PC-3 (cell line): ENCODE results near the gene CDRT4. TPM values are rescaled to one million over a fixed set of nuclear protein-coding genes. Genes with fewer than 3 reads are reported as not detected.
A peak's percentile ranks its signal among the peaks of the same experiment; 100 is the strongest.

Experiments used
- ATAC-seq: fragments of 200-7000 bp; cut with Tn5 transposase; 2 replicates; pipeline ENCODE4 v1.9.1; 2020; ENCODE audit warnings: mild to moderate bottlenecking, moderate library complexity
- BruUV-seq: library from RNA; stranded (reverse); fragments of 400-500 nt; replicated peaks from 2 replicates; lab custom pipeline; 2021; lab: Mats Ljungman, UMichigan
- CTCF ChIA-PET: fragments of 300-600 bp; sonication (Branson Sonifier 250); formaldehyde crosslinking; loops from one replicate; lab custom pipeline; 2022; ENCODE audit warnings: antibody characterized with exemption; lab: Charles Lee
- POLR2A ChIA-PET: fragments of 300-600 bp; sonication (Branson Sonifier 250); formaldehyde crosslinking; loops from one replicate; lab custom pipeline; 2022; ENCODE audit warnings: antibody characterized with exemption; ENCODE audit not compliant: unreplicated experiment; lab: Charles Lee
- DNase-seq: peaks from one replicate; pipeline ENCODE4 v3.0.0-alpha.2; 2015
- H2AFZ ChIP-seq: fragments of 300-600 bp; sonication (generic); 2 replicates; pipeline ENCODE4 v1.6.0; 2016; ENCODE audit warnings: antibody characterized with exemption, low read length
- H3F3A ChIP-seq: fragments of 300-600 bp; sonication (generic); one replicate; pipeline ENCODE4 v1.6.0; 2017; ENCODE audit warnings: antibody characterized with exemption, low read length, control low read depth, mild to moderate bottlenecking; ENCODE audit not compliant: unreplicated experiment
- H3K27ac ChIP-seq: fragments of 300-600 bp; sonication (generic); 2 replicates; pipeline ENCODE4 v1.5.1; 2016; ENCODE audit warnings: mild to moderate bottlenecking, low read length
- H3K27me3 ChIP-seq: fragments of 300-600 bp; sonication (generic); 2 replicates; pipeline ENCODE4 v1.6.1; 2016; ENCODE audit warnings: low read length, mixed read lengths
- H3K36me3 ChIP-seq: fragments of 300-600 bp; sonication (generic); 2 replicates; pipeline ENCODE4 v1.6.1; 2016; ENCODE audit warnings: low read depth, mixed run types, low read length, mixed read lengths
- H3K4me1 ChIP-seq: fragments of 300-600 bp; sonication (generic); 2 replicates; pipeline ENCODE4 v1.5.1; 2016; ENCODE audit warnings: low read length; ENCODE audit not compliant: insufficient read depth
- H3K4me2 ChIP-seq: fragments of 300-600 bp; sonication (generic); 2 replicates; pipeline ENCODE4 v1.6.0; 2016; ENCODE audit warnings: low read length
- H3K4me3 ChIP-seq: fragments of 300-600 bp; sonication (generic); 2 replicates; pipeline ENCODE4 v1.5.1; 2016; ENCODE audit warnings: mild to moderate bottlenecking, low read length, mixed read lengths
- H3K79me2 ChIP-seq: fragments of 300-600 bp; sonication (generic); 2 replicates; pipeline ENCODE4 v1.6.1; 2017; ENCODE audit warnings: low read length, mixed read lengths
- H3K9ac ChIP-seq: fragments of 300-600 bp; sonication (generic); 2 replicates; pipeline ENCODE4 v1.6.0; 2016; ENCODE audit warnings: mild to moderate bottlenecking, low read length
- H3K9me2 ChIP-seq: fragments of 300-600 bp; sonication (generic); replicated peaks from 2 replicates; pipeline ENCODE4 v1.6.1; 2016; ENCODE audit warnings: mixed run types, low read length, mixed read lengths
- H3K9me3 ChIP-seq: fragments of 300-600 bp; sonication (generic); 2 replicates; pipeline ENCODE4 v1.6.1; 2016; ENCODE audit warnings: low read length, mixed read lengths
- H4K20me1 ChIP-seq: fragments of 300-600 bp; sonication (generic); 2 replicates; pipeline ENCODE4 v1.6.1; 2016; ENCODE audit warnings: low read length, mixed read lengths
- CTCF ChIP-seq: fragments of 300-600 bp; sonication (generic); conservative IDR thresholded peaks from 2 replicates; pipeline ENCODE4 v1.5.1; 2017; ENCODE audit warnings: antibody characterized with exemption, low read depth, mild to moderate bottlenecking, low read length
- EZH2 ChIP-seq: fragments of 300-600 bp; sonication (generic); IDR thresholded peaks from one replicate; pipeline ENCODE4 v1.6.1; 2017; ENCODE audit warnings: antibody characterized with exemption, mild to moderate bottlenecking, low read length; ENCODE audit not compliant: unreplicated experiment
- EZH2phosphoT487 ChIP-seq: fragments of 300-600 bp; sonication (generic); IDR thresholded peaks from 2 replicates; pipeline ENCODE4 v1.6.1; 2018; ENCODE audit warnings: mild to moderate bottlenecking, antibody characterized with exemption, low read length, borderline replicate concordance
- intact Hi-C: fragments of 100-400 bp; cut with micrococcal nuclease; formaldehyde crosslinking; loops from 2 replicates; pipeline ENCODE4 v1.9.0; 2023
- total RNA-seq: library from RNA; depleted of rRNA; stranded (reverse); fragments of >200 nt; gene quantifications from 2 replicates; pipeline ENCODE4 v1.2.3, GENCODE V29; 2014

Gene CDRT4
- total RNA-seq, 1 experiment from 2014 or later, result 5.0 TPM

- Histone ChIP-seq H3K79me2 (no peaks in the 10 kb centered on the region), H3K36me3 (no peaks in the 10 kb centered on the region), H3K4me2 (no peak overlapping the region; the same call in 1 of the 2 replicates), H3K4me1 (peaks cover 22% of the 10 kb centered on the region), H3K27ac (no peak overlapping the region), H2AFZ (no peak overlapping the region), H3K9ac (no peak overlapping the region), H3F3A (no peaks in the 10 kb centered on the region), H3K9me3 (no peaks in the 10 kb centered on the region), H3K9me2 (no peaks in the 10 kb centered on the region), H4K20me1 (no peaks in the 10 kb centered on the region), H3K4me3 (no peak overlapping the region), H3K27me3 (no peaks in the 10 kb centered on the region)
- ATAC-seq, result peak; percentile 18; the same call in 1 of the 2 replicates
- ChIA-PET POLR2A (no interaction called here), CTCF (no interaction called here)
- BruUV-seq, result no TSS peak
- peak; percentile 53 for DNase-seq
- no peak for TF ChIP-seq EZH2
- peak; percentile 62 for TF ChIP-seq CTCF
- TF ChIP-seq EZH2phosphoT487, result no peak
- intact Hi-C loops, result no loop called here
Observed at GRCh38 chr17:15408803-15409202, 58.6 kb downstream of the CDRT4 start.

- ATAC-seq (no peak), DNase-seq (no peak)
- Histone ChIP-seq H3K27ac (no peak overlapping the region), H3K9ac (no peak overlapping the region), H4K20me1 (no peaks in the 10 kb centered on the region), H3K79me2 (no peaks in the 10 kb centered on the region), H3K4me2 (no peak overlapping the region), H3K27me3 (no peaks in the 10 kb centered on the region), H2AFZ (no peak overlapping the region), H3K9me3 (no peaks in the 10 kb centered on the region), H3K9me2 (no peaks in the 10 kb centered on the region), H3F3A (no peaks in the 10 kb centered on the region), H3K36me3 (no peaks in the 10 kb centered on the region), H3K4me1 (peaks cover 22% of the 10 kb centered on the region), H3K4me3 (no peak overlapping the region)
- ChIA-PET POLR2A (no interaction called here), CTCF (no interaction called here)
- intact Hi-C loops, result no loop called here
- TF ChIP-seq CTCF (no peak), EZH2phosphoT487 (no peak), EZH2 (no peak)
- BruUV-seq, result no TSS peak
Observed at GRCh38 chr17:15406081-15406480, 61.3 kb downstream of the CDRT4 start.

- no peak overlapping the region for H3K4me2 ChIP-seq
- H3K27ac ChIP-seq, result no peak overlapping the region
- H3K36me3 ChIP-seq, result no peaks in the 10 kb centered on the region
- DNase-seq (no peak), ATAC-seq (no peak)
- H3K79me2 ChIP-seq, result no peaks in the 10 kb centered on the region
- H3K9ac ChIP-seq, result no peak overlapping the region
- H3F3A ChIP-seq, result no peaks in the 10 kb centered on the region
- no peaks in the 10 kb centered on the region for H3K9me2 ChIP-seq
- no peaks in the 10 kb centered on the region for H4K20me1 ChIP-seq
- ChIA-PET CTCF (no interaction called here), POLR2A (no interaction called here)
- H2AFZ ChIP-seq, result no peak overlapping the region
- H3K4me3 ChIP-seq, result no peak overlapping the region
- BruUV-seq, result no TSS peak
- H3K27me3 ChIP-seq, result no peaks in the 10 kb centered on the region
- H3K4me1 ChIP-seq, result peaks cover 18% of the 10 kb centered on the region
- no peaks in the 10 kb centered on the region for H3K9me3 ChIP-seq
- TF ChIP-seq EZH2phosphoT487 (no peak), EZH2 (no peak), CTCF (no peak)
- intact Hi-C loops, result no loop called here
Observed at GRCh38 chr17:15405058-15405415, 62.4 kb downstream of the CDRT4 start.
